IPS DF 6.9 (cell line): ENCODE measurements around the gene LTK.
"Not testable (repeated sequence)": the region's sequence is repeated elsewhere in the genome, so short reads cannot be mapped to it uniquely, and the experiment has no call there.

Experiments
- DNase-seq: peaks from one replicate; pipeline ENCODE4 v3.0.0-alpha.2; 2013; ENCODE audit warnings: low read depth, low spot score
- H3K27ac ChIP-seq: one replicate; pipeline ENCODE4 v1.5.1; 2013; ENCODE audit warnings: low read length, control low read depth
- H3K27me3 ChIP-seq: 2 replicates; pipeline ENCODE4 v1.6.1; 2013; ENCODE audit warnings: mild to moderate bottlenecking, low read length; ENCODE audit not compliant: control insufficient read depth, insufficient read depth
- H3K36me3 ChIP-seq: 2 replicates; pipeline ENCODE4 v1.6.1; 2013; ENCODE audit warnings: low read length; ENCODE audit not compliant: control insufficient read depth, insufficient read depth
- H3K4me1 ChIP-seq: 2 replicates; pipeline ENCODE4 v1.6.1; 2013; ENCODE audit warnings: low read length; ENCODE audit not compliant: control insufficient read depth, insufficient read depth
- H3K4me3 ChIP-seq: 2 replicates; pipeline ENCODE4 v1.5.1; 2013; ENCODE audit warnings: mild to moderate bottlenecking, low read length
- H3K9me3 ChIP-seq: 2 replicates; pipeline ENCODE4 v1.6.1; 2013; ENCODE audit warnings: low read length, inconsistent platforms; ENCODE audit not compliant: control insufficient read depth, insufficient read depth
- WGBS: extraction: QIAGEN DNeasy Blood & Tissue Kit; methylation state at CpG from one replicate; pipeline ENCODE4 v1.1.7; 2013; ENCODE audit warnings: mixed read lengths, missing lambda C conversion rate; ENCODE audit not compliant: insufficient read length, insufficient coverage; 5-methylcytosine and 5-hydroxymethylcytosine counted together

Gene LTK

DNA sequence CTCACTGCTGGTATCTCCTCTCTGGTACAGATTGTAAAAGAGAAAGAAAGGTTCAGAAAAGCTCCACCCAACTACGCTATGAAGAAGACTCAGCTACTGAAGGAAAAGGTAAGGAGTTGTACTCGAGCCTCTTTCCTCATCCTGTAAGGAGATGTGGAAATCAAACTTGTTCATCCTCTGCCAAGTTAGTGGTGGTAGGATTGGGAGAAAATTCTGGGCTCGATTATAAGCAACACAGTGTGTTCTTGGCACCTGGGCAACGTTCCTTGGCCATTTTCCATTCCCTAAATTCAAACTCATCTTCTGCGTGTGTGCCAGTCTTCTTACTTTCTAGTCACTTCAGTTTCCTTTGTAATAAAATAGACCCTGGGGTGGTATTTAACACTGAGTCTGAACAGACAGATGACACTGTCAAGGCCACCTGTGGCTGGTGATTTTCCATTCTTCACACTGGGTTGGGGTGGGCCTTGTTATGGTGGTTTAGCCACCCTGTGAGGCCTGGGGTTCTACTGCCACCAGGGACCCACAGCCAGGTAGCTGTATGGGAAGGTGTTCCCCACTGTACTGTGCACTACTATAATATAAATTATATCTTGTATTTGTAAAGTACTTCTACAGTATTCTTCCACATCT is 37.1 kb downstream of the LTK start:
- Histone ChIP-seq H3K36me3 (peaks cover 54% of the 10 kb centered on the region), H3K27me3 (no peaks in the 10 kb centered on the region), H3K4me3 (no peak overlapping the region), H3K4me1 (no peaks in the 10 kb centered on the region), H3K27ac (no peak overlapping the region), H3K9me3 (no peaks in the 10 kb centered on the region)
- no peak for DNase-seq
- WGBS, result no CpG with 5 or more reads among the region's 5 CpGs

DNA sequence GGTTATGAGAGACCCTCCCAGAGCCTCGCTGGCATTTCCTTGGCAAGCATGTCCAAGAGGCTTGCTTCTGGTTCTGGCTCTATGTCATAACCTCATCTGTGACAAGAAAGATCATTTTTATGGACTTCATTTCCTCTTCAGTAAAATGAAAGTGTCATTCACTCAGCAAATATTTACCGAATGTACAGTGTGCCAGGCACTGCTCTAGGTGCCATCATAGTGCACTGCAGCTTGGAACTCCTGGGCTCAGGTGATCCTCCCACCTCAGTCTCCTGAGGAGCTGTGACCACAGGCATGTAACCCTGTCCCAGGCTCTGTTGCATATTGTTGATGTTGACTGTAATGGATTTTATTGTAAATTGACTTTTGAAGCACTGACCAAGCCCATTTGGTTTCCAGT is 38.7 kb downstream of the LTK start:
- Histone ChIP-seq H3K4me3 (no peak overlapping the region), H3K27ac (no peak overlapping the region), H3K36me3 (peaks cover 47% of the 10 kb centered on the region), H3K27me3 (no peaks in the 10 kb centered on the region), H3K9me3 (no peaks in the 10 kb centered on the region), H3K4me1 (no peaks in the 10 kb centered on the region)
- WGBS, result no CpG with 5 or more reads among the region's 2 CpGs
- no peak for DNase-seq

DNA sequence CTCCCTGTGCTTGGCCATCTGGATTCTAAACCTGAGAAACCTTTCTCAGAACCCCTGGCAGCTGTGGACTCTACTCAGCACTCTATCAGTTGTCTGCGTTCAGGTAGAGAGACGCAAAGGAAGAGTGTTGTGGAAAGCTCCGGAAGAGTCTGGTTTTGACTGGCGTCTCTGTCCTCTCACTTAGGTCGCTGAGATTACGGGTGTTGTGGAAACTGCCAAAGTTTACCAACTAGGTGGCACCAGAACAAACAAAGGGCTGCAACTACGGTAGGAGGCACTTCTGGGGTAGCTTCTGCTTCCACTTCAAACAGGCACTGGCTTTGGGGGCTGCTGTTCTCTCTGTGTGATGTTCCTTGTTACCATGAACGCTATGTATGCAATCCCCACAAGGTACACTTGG is 39.2 kb downstream of the LTK start:
- H3K36me3 ChIP-seq, result peaks cover 46% of the 10 kb centered on the region
- no peaks in the 10 kb centered on the region for H3K4me1 ChIP-seq
- DNase-seq, result no peak
- no peaks in the 10 kb centered on the region for H3K9me3 ChIP-seq
- H3K4me3 ChIP-seq, result no peak overlapping the region
- no peak overlapping the region for H3K27ac ChIP-seq
- whole genome bisulfite sequencing, result no CpG with 5 or more reads among the region's 8 CpGs
- no peaks in the 10 kb centered on the region for H3K27me3 ChIP-seq

DNA sequence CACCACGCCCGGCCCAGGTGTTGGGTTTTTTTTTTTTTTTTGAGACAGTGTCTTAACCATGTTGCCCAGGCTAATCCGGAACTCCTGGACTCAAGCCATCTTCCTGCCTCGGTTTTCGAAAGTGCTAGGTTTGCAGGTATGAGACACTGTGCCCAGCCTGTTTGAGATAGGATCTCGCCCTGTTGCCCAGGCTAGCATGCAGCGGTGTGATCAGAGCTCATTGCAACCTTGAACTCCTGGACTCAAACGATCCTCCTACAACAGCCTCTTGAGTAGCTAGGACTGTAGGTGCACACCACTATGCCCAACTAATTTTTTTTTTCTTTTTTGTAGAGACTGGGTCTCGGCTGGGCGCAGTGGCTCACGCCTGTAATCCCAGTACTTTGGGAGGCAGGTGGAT is 40.2 kb downstream of the LTK start:
- no CpG with 5 or more reads among the region's 11 CpGs for WGBS
- Histone ChIP-seq H3K27me3 (no peaks in the 10 kb centered on the region), H3K27ac (no peak overlapping the region), H3K4me1 (no peaks in the 10 kb centered on the region), H3K9me3 (no peaks in the 10 kb centered on the region), H3K4me3 (no peak overlapping the region), H3K36me3 (peaks cover 36% of the 10 kb centered on the region)
- DNase-seq, result no peak

DNA sequence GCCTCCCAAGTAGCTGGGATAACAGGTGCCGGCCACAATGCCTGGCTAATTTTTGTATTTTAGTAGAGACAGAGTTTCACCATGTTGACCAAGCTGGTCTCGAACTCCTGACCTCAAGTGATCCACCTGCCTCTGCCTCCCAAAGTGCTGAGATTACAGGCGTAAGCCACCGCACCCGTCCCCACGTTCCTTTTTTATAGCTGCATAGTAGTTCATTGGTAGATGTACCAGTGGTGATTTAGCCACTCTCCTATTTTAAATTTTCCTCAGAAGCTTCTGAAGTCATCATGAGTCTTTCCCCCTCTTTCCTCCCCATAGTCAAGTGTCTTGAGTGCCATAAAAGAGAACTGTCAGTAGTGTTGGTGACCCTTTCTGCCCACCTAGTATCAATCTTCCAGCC is 44.0 kb downstream of the LTK start:
- not testable (repeated sequence) for H3K27ac ChIP-seq, DNase-seq
- WGBS, result no CpG with 5 or more reads among the region's 6 CpGs

DNA sequence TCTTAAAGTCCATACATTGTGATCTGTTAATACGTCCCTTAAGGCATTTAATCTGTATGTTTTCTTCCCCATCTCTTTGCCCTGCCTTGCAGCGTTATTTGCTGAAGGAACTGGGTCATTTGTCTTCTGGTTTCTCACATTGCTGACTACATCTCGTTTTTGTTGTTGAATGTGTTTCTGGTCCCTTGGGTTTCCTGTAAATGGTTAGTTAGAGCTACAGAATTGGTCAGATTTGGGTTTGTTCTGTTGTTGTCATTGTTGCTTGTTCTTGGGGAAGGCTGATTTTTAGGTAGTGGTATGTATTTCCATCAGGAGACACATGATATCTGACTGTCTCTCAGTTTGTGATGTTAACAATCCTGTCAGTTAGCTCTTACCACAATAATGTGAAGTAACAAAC is 46.9 kb downstream of the LTK start:
- Histone ChIP-seq H3K36me3 (peaks cover 13% of the 10 kb centered on the region; the same call in 1 of the 2 replicates), H3K27me3 (no peaks in the 10 kb centered on the region), H3K27ac (no peak overlapping the region), H3K9me3 (no peaks in the 10 kb centered on the region), H3K4me3 (no peak overlapping the region), H3K4me1 (no peaks in the 10 kb centered on the region)
- no CpG with 5 or more reads among the region's 3 CpGs for WGBS
- DNase-seq, result no peak

More for the DNA sequence above, 44.0 kb downstream of the LTK start:
- peaks cover 20% of the 10 kb centered on the region; the same call in 1 of the 2 replicates for H3K36me3 ChIP-seq
- not testable (repeated sequence) for H3K27me3 ChIP-seq, H3K9me3 ChIP-seq, H3K4me3 ChIP-seq, H3K4me1 ChIP-seq

DNA sequence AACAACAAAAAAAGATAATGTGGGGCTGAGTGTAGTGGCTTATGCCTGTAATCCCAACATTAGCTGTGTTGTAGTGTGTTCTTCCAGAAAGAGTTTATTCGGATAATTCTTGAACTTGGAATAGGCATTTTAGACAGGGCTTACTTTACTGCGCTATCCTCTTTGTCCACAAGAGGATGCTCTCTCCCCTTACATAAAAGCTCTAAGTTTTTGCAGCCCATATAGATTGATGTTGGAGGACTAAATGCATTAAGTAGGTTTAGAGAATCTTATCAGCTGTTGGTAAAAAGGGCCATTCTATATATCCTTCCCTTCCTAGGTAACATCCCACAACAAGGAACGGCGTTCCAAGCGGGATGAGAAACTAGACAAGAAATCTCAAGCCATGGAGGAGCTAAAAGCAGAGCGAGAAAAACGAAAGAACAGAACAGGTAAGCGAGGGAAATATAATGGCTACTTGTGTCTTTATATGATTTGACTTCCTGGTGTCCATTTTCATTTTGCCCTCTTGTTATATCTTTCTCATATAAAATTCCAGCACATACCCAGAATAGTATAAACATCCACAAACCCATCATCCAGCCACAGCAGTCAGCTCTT is 47.7 kb downstream of the LTK start:
- Histone ChIP-seq H3K9me3 (no peaks in the 10 kb centered on the region), H3K27ac (no peak overlapping the region), H3K27me3 (no peaks in the 10 kb centered on the region), H3K4me3 (no peak overlapping the region), H3K4me1 (no peaks in the 10 kb centered on the region), H3K36me3 (peaks cover 13% of the 10 kb centered on the region; the same call in 1 of the 2 replicates)
- WGBS, result no CpG with 5 or more reads among the region's 8 CpGs
- DNase-seq, result no peak

DNA sequence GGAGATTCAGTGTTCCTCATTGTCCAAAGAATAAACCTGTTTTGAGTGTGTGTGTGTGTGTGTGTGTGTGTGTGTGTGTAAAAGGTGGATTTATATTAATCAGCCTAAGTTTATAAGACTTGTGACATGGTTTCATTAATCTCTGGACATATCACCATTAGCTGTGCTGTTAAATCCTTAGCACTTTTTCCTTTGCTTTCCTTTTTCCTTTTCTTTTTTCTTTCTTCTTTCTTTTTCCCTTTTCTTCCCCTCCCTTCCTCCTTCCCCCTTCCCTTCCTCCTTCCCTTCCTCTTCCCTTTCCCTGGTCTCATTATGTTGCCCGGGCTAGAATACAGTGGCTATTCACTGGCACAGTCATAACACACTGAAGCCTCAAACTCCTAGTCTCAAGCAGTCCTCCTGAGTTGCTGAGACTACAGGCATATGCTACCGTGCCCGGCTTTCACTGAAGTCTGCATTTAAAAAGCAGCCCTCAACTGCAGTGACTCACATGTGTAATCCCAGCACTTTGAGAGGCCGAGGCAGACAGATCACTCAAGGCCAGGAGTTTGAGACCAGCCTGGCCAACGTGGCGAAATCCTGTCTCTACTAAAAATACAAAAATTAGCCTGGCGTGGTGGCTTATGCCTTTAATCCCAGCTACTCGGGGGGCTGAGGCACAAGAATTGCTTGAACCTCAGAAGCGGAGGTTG is 48.6 kb downstream of the LTK start:
- H3K27ac ChIP-seq, result no peak overlapping the region
- no peaks in the 10 kb centered on the region for H3K4me1 ChIP-seq
- H3K36me3 ChIP-seq, result peaks cover 9% of the 10 kb centered on the region; the same call in 1 of the 2 replicates
- H3K9me3 ChIP-seq, result no peaks in the 10 kb centered on the region
- H3K27me3 ChIP-seq, result no peaks in the 10 kb centered on the region
- DNase-seq, result no peak
- no peak overlapping the region for H3K4me3 ChIP-seq
- WGBS, result no CpG with 5 or more reads among the region's 9 CpGs

DNA sequence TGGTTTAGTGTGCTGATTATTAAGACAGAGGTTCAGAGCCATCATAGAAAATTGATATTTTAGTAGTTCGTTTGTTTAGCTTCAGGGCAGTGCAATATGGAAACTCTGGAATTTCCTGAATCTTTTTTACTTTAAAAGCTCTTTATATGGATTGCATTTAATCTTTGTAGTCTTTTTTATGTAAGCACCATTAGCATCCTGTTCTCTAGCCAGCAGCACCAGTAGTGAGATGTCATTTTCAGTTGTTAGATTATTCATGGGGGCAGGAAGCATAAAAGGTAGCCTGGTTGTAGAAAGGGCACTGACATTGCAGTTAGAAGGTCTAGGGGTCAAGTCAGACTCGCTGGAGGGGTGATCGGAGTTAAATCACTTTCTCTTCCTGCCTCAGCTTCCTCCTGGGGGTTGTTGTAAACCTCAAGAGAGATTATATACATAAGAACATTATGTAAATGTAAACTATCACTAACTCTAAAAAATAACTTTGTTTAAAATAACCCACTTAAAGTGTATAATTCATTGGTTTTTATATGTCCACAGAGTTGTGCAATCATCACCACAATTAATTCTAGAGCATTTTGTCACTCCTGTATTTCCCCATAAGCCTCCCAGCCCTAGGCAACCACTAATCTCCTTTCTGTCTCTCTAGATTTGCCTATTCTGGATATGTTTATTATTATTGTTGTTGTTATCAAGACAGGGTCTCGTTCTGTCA is 51.4 kb downstream of the LTK start:
- Histone ChIP-seq H3K4me1 (no peaks in the 10 kb centered on the region), H3K4me3 (no peak overlapping the region), H3K27me3 (no peaks in the 10 kb centered on the region), H3K36me3 (peaks cover 11% of the 10 kb centered on the region; the same call in 1 of the 2 replicates), H3K27ac (no peak overlapping the region), H3K9me3 (no peaks in the 10 kb centered on the region)
- no peak for DNase-seq
- WGBS, result no CpG with 5 or more reads among the region's 4 CpGs
